ENCODE measurements around the gene APLP2.

DNA sequence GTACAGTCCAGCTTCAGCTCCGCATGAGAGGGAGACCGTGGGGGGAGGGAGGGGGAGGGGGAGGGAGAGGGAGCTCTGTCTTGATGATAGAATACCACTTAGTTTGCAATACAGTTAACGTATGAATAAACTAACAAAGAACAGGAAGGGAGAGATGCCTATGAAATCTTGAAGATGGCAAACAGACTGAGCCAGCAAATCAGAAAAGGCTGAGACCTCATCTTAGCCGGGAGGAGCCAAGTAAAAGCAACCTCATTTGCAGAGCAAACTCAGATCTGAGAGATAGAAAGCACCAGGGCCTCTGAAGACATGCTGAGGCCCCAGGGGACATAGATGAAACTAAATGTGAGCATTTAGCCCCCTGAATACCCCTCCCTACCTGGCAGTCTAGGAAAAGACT, 23.0 kb downstream of the APLP2 start:
- TF ChIP-seq TOE1 (IDR thresholded peaks at IDR 0.05; ENCODE audit: borderline replicate concordance): no peak
- TF ChIP-seq TOE1 (CRISPR knock-in tag; IDR thresholded peaks at IDR 0.05; ENCODE audit: borderline replicate concordance, low read depth): no peak
- TF ChIP-seq SP1 (CRISPR knock-in tag; IDR thresholded peaks at IDR 0.05): no peak
- no peak for TF ChIP-seq BDP1 (IDR thresholded peaks at IDR 0.05; ENCODE audit: insufficient read depth, insufficient read length)
- TF ChIP-seq ZNF184 (CRISPR knock-in tag; IDR thresholded peaks at IDR 0.05): no peak
- no peak for TF ChIP-seq MCM5 (IDR thresholded peaks at IDR 0.05; ENCODE audit: low read depth)
- no peak for TF ChIP-seq SPI1 (IDR thresholded peaks at IDR 0.05; ENCODE audit: borderline replicate concordance, low read depth, low read length)
- no peak for TF ChIP-seq FOXA1 (IDR thresholded peaks at IDR 0.05; ENCODE audit: borderline replicate concordance)
- no peak for TF ChIP-seq POU5F1 (IDR thresholded peaks at IDR 0.05; ENCODE audit: borderline replicate concordance, low read depth, low read length, partially characterized antibody)
